DMS53 treated with DMSO at 0.1 percent for 48 hours (cell line): ENCODE data around the gene BBS4.
"Not testable (repeated sequence)": the region's sequence is repeated elsewhere in the genome, so short reads cannot be mapped to it uniquely, and the experiment has no call there.

Experiments used
- DNase-seq: peaks from one replicate; lab custom pipeline; 2025; ENCODE audit not compliant: unreplicated experiment; lab: John Stamatoyannopoulos, UW

The BBS4 gene, protein sequence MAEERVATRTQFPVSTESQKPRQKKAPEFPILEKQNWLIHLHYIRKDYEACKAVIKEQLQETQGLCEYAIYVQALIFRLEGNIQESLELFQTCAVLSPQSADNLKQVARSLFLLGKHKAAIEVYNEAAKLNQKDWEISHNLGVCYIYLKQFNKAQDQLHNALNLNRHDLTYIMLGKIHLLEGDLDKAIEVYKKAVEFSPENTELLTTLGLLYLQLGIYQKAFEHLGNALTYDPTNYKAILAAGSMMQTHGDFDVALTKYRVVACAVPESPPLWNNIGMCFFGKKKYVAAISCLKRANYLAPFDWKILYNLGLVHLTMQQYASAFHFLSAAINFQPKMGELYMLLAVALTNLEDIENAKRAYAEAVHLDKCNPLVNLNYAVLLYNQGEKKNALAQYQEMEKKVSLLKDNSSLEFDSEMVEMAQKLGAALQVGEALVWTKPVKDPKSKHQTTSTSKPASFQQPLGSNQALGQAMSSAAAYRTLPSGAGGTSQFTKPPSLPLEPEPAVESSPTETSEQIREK

DNA sequence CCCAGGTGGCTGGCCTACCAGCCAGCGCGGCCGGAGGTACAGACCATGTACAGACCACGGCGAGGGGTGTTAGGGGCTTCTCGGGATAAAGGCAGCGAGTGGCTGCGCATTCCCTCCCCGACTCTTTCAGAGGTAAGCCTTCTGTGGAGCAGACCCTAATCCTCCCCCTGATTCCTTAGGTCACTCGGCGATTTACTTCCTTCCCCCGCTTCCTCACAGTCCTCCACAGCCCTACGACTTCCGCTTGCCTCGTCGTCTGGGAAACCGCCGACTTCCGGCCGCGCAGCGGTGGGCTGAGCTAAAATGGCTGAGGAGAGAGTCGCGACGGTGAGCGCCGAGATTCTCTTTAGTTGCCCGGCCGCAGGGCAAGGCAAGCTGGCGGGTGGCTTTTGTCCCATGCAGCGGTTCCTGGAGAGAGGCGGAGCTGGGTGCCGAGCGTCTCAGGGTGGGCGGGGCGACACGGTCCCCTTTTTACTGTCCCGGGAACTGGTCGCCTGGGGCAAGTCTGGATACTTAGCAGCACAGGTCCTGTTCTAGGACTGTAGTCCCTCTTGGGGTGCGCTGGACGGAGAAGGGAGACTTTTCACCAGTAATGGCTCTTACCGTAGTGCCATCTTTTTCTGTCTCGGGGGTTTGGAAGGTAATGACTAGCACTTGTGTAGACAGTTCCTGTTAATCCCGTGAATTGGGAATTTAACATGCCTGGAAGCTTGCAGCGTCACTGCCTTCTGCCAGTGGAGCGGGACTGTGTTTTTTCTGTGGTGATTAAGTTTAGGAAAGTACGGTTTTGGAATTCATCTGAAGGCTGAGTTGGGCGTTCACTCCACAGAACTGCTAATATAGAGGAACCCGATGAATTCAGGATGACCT is at the start of gene BBS4, which contains the start of gene HIGD2B:
Gene BBS4, plus strand, starts transcription at position 283 of the 870 bp plus-strand sequence. Its CDS starts 21 bp downstream, at position 304.
Gene HIGD2B, minus strand, starts transcription at position 258 of the 870 bp plus-strand sequence. CDS start 9,808 bp downstream, outside the sequence.
- DNase-seq, result no peak

DNA sequence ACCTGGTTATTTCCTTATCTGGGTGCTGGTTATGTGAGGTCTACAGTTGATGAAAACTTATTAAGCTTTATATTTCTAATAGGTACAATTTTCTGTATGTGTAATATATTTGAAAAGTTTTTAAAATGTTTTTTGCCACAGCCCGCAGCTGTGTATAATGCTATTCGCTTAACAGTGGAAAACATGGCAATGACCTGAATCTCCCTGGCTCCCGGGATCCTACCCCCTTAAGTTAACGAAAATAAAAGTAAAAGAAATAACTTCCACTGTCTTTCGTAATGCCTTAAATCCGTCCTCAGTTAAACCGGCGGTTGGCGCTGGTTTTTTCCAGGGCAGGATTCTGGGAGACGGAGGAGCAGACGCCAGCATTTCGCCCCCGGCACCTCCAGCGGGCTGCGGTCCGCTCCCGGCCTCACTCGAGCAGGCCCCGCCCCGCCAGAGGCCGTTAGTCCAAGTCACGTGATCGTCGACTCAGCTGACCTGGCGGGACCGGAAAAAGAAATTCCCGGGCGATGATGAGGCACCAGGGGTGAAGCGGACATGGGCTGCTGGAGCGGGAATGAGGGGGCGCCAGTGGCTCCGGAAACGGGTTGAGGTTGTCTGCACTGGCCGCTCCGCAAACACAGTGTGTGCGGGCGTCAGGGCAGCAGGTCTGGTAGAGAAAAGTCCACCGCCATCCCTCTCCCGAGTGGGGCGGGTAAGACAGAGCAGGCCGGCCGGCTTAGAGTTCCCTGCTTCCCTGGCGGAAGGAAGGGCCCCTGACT is 49.3 kb upstream of the BBS4 start:
- not testable (repeated sequence) for DNase-seq

DNA sequence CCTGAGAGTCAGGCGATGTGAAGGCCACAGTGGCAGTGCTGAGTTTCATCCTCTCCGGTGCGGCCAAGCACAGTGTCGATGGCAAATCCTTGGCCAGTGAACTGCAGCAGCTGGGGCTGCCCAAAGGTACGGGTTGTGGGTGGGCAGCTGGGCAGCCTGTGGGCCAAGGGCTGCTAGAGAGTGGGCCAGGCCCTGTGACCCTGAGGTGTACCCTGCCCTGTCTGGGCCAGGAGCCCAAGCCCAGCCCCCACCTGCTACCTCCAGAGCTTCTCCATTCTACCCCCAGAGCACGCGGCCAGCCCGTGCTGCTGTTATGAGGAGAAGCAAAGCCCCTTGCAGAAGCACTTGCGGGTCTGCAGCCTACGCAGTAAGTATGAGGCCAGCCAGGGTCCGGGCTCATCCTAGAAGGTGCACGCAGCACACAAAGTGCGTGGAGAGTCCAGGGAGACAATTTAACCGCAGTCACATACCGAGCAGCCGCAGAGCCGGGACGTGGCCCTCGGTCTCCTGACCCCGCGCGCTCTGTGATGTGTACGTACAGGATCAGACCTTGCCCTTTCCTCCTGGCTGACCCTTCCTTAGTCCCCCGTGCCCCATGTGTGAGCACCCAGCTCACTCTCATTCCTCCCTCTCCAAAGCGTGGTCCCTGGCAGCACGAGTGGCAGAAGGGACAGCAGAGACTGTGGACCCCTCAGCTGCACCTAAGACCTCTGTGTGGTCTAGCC is 46.1 kb upstream of the BBS4 start:
- DNase-seq, result not testable (repeated sequence)

DNA sequence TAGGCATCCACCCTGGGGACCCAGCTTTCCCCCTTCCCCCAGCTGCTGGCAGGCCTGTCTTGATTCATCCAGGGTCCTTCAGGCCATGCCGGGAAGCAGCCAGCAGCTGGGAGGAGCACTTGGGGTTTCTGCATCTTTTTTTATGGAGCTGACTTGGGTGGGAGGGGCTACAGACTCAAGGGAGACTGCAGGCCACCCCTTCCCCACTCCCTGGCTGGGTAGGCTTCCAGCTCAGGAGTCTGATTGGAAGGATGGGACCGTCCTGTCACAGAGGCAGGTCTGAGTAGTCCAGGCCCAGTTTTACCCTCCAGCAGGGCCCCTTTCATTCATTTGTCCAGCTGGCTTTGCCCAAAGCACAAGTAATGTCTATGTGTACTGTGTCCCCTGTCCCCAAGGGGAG is 43.7 kb upstream of the BBS4 start:
- DNase-seq, result not testable (repeated sequence)

DNA sequence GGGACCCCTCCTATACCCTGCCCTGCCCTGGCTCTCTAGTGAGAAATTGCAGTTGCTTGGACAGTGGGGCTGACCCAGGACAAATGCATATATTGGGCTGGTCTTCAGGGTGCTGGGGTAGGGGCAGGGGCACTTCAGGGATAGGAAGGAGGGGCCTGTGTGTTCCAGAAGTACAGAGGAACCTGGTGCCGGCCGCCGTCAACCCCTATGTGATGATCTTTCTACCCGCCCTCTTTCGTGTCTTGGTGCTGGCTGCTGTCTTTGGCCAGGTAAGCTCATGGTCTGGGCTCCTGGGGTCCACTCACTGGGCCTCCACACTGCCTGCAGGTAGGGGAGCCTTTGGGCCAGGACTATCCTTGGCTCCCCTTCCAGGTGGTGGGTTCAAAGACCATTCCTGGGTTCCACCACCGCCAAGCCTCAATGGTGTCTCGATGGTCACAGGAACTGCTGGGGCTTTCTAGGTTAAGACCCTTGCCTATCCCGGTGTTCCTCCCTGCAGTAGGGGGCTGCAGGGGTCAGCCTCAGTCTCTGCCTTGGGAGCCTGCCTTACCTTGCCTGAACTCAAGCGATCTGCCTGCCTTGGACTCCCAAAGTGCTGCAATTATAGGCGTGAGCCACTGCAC is 37.3 kb upstream of the BBS4 start:
- DNase-seq, result not testable (repeated sequence)

DNA sequence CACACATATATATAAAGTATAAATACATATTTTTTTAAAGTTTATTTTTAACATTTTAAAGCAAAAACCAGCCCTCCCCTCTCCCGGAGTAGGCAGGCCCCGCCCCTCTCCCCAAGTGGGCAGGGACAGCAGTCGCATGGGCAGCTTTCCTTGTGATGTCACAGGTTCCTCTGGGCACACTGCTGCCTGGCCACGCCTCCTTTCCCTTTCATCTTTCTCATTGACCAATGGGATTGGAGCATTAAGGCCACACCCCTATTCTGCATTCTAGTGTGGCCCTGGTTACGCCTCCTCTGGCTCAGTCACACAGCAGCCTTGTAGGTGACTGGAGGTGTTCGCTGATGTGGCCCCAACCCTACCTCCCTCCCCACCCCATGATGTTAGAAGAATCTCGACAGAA is 31.6 kb upstream of the BBS4 start, which contains the start of gene GOLGA6B:
Gene GOLGA6B, plus strand, starts transcription at position 301 of the 400 bp plus-strand sequence. Its CDS starts 41 bp downstream, at position 342.
- DNase-seq, result not testable (repeated sequence)

DNA sequence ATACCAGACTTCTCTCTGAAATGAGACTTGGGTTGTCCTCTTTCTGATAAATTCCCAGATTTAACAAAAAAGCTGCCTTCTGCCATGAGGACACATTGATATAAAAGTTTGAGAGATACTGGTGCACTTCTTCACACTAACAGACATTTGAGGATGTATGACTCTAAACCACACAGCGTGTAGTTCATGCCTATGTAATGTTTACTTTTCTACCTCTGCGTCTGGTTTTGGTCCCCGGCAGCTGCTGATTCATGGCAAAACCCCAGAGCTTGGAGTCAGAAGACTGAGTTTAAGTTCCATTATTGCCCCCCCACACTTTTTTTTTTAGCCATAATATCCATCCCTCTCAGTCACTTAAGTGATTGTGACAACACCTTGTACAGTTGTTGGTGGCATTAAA is 30.0 kb upstream of the BBS4 start:
- not testable (repeated sequence) for DNase-seq

DNA sequence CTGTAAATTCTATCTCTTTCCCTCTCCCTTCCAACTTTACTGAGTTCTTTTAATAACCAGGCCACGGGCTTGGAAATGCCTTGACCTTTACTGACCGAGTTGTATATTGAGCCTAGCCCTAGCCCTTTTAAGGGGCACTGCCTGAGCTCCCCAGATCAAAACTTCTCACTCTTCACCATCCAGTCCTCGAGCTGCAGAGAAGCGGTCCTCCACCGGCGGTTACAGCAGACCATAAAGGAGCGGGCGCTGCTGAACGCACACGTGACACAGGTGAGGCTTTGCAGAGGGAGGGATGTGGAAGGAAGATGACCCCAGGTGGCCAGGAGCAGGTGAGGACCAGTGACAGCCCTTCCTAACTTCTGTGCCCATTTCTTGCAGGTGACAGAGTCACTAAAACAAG is 24.9 kb upstream of the BBS4 start:
- not testable (repeated sequence) for DNase-seq

DNA sequence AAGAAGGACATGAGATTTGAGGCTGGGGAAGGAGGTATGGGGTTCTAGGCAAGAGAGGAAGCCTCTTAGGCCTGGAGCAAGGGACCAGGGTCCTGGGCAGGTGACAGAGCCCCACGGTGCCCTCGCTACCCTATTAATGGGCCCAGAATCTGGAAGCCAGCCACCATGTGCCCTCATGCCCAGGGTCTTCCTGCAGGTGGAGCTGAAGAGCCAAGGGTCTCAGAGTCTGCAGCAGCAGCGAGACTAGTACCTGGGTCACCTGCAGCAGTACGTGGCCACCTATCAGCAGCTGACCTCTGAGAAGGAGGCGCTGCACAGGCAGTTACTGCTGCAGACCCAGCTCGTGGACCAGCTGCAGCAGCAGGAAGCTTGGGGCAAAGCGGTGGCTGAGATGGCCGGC is 22.1 kb upstream of the BBS4 start:
- not testable (repeated sequence) for DNase-seq

DNA sequence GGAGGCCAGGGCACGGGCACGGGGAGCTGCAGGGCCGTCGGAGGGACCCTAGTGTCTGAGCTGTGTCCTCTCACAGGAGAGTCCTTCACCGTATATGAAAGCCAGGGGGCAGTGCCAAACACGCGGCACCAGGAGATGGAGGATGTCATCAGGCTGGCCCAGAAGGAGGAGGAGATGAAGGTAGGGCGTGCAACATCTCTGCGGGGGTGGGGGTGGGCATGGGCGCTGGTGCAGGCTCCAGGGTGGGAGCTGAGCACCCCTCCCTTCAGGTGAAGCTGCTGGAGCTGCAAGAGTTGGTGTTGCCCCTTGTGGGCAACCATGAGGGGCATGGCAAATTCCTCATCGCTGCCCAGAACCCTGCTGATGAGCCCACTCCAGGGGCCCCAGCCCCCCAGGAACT is 20.3 kb upstream of the BBS4 start:
- DNase-seq, result not testable (repeated sequence)

DNA sequence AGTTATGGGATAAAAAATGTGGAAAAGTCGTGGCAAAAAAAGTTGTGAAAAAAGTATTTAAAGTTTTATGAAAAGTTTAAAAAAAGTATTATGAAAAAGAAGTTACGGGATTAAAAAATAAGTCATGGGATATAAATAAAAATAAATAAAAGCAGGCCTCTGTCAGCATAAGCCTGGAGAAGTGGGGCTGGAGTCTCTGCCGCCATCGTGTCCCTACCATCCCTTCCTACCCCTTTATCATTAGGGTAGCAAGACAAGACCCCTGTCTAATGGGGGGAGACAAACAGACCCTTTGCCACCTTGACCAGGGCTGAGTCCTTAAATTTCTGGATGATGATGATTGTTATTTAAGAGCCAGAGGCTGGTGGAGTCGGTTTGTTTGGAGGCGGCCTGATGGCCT is 16.2 kb upstream of the BBS4 start:
- not testable (repeated sequence) for DNase-seq

DNA sequence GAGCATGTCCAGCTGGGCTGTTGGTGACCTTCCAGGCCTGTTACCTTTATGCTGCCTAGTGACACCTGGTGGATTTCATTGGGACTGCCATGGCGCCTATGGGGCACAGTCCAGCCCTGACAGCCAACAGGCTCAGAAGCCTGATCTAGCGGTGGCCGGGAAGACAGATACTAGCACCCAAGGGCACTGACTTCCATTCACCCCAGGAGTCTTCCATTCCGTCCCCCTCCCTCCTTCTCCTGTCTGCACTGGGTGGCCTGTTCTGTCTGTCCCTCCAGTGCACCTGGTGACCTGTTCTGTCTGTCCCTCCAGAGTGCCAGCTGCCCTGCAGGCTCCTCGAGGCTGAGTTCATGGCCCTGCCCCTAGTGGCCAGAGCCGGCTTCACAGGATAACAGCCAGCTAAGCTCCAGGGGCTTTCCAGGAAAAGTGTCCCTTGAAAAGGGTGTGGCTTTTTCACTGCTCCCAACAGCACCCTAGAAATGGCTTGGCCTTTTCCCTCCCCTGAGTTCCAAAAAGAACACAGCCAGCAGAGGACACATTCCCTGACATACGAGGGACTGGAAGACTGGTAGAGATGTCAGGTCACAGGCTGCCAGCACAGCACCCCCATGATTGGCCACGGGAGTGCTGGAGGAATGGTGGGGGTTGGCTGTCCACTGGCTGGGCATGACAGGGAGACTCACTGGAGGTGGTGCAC is 15.2 kb upstream of the BBS4 start:
- DNase-seq, result not testable (repeated sequence)

DNA sequence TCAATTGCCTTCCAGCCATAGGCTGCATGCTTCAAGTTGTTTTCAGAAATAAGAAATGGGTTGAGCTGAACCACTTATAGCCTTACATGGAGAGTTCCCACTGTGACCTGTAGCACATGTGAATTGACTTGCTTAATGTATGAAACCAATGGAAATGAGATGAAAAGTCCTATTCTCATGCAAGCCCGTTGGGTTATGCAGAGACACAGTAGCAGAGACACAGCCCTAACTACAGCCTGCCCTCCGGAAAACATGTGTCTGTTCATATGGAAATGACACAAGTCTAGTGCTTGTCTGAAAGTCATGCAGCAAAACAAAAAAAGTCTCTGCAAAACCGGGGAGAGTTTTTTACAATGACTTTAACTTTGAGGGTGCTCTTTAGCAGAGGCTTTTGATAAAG is 14.5 kb upstream of the BBS4 start:
- DNase-seq, result no peak

DNA sequence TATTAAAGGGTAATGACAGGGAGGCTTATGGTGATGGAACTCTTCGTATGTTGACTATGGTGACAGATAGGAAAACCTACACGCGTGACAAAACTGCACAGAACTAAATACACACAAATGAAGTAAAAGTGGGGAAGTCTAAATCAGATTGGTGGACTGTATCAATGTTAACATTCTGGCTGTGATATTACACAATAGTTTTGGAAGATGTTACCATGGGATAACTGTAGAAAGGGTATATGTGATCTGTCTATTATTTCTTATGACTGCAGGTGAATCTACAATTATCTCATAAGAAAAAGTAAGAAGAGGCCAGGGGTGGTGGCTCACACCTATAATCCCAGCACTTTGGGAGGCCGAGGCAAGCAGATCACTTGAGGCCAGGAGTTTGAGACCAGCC is 9.2 kb upstream of the BBS4 start:
- DNase-seq, result no peak

DNA sequence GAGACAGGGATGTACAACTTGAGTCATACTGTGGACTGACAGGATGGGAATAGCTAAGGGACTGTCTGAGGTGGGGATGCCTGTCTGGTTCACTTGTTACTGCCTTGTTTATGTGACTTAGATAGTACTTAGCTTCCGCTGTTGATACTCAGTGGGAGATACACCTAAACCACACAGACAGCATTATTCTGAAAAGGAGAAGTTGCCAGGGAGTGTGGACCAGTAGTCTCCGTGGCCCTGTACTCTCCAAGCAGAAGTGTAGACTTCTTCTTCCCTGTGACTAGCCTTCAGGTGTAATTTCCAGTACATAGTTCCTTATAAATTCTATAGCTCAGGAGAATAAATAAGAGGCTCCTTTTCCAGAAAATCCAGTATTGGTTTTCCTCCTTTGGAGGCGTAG is 5.1 kb upstream of the BBS4 start:
- DNase-seq, result no peak

DNA sequence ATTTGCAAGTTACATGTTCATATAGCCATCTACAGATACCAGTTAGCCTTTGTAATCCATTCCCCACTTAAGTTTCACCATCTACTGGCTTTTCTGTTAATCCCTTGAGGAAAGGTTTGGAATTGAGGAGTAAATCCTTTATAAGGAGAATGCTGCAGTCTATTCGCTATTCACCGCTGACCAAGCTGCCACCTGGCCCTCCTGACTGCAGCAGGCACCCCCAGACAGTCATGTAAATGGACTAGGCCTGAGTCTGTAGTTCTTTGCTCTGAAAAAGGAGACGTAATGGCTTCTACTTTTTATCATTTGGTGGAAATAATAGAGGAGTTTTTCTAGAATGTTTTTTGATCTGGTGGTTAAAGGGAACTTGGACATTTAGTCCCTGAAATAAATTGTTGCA is 3.2 kb upstream of the BBS4 start:
- DNase-seq, result no peak

DNA sequence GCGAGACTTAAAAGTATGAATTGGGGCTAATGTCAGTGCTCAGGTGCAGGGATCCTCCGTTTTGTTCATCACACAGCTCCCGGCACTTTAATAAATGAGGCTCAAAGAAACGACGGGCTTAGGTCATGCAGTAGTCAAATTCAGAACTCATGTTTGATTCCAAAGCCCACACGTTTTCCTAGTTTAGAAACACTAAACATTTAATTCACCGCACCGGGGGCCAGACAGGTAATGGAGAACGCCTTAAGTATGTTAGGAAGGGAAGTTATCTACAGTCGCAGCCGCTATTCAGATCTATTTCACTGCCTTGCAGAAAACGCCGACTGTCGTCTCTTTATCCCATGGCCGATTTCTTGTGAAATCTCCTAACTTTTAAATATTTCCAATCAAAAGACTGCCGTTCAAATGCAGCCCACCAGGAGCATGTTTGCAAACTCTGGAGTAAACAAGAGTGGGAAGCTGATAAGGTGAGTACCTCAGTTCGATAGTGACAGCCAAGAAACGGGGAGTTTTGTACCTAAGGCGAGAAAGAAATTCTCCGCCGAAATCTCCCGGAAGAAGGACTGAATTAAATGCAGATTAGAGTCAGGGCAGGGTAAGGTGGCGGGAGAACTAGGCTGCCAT is 594 bp upstream of the BBS4 start:
- no peak for DNase-seq

DNA sequence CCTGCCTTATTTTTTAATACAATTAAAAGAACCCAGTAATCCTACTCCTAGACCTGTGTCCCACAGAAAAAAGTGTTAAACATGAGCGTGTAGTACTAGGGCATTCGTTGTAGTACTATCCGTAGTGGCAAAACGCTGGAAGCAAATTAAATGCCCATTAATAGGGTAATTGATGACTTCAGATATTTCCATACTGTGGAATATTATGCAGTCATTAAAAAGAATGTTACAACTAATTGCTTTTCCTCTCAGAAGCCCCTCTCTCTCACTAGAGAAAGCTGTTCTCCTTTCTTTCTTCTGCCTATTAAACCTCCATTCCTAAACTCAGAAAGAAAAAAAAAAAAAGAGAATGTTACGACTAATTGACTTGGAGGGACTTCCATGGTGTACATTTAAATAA is 2.7 kb downstream of the BBS4 start:
- no peak for DNase-seq

DNA sequence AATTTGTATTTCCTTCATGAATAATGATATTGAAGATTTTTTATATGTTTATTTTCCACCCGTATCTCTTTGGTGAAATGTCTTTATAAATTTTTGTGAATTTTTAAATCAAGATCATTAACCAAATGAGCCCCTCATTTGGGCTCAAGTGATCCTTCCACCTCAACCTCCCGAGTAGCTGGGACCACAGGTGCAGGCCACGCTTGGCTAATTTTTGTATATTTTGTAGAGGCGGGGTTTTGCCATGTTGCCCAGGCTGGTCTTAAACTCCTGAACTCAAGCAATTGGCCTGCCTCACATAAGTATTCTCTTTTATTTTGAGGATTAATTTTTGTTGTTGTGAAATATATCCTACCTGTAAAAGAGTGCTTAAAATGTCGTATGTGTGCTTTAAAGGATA is 4.9 kb downstream of the BBS4 start:
- no peak for DNase-seq
